Omental fat pad (tissue), 4 donors: ENCODE measurements around the gene LRRC1. TPM values are rescaled to one million over a fixed set of nuclear protein-coding genes. Genes with fewer than 3 reads are reported as not detected.

Experiments
- ATAC-seq: fragments of 150-250 bp; one replicate; pipeline ENCODE4 v1.9.1; 2016; ENCODE audit warnings: mild to moderate bottlenecking, moderate library complexity; ENCODE audit not compliant: low FRiP score
- DNase-seq: peaks from one replicate; pipeline ENCODE4 v3.0.0-alpha.2; 2019; ENCODE audit warnings: low spot score
- total RNA-seq, 4 donors: library from RNA; depleted of rRNA; stranded (reverse); fragments of >200 nt; gene quantifications; one replicate each; pipeline ENCODE4 v1.1.0, GENCODE V29; 2016
- TF ChIP-seq, protein P1 (sequence below), 3 donors: fragments of 450-650 bp; IDR thresholded peaks; one replicate each; pipeline ENCODE4 v1.5.1; 2016 to 2017; ENCODE audit warnings: antibody characterized with exemption in 3 of 3, mild to moderate bottlenecking in 3 of 3, moderate library complexity in 2 of 3

The LRRC1 gene
- total RNA-seq, 4 donors from 2014 or later, result 10.7 to 13.5 (median 13.0) TPM

DNA sequence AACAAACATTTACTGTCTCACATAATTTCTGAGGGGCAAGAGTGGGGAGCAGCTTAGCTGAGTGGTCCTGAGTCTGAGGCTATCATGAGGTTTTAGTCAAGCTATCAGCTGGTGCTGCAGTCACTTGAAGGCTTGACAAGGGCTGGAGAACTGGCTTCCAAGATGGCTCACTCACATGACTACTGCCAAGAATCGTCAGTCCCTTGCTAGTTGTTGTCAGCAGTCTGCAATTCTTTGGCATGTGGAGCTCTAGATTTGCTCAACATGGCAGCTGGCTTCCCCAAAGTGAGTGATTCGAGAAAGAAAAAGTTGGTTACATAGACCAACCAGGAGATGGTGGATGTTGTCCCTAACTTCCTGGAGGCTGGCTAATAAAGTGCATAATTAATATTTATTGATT lies 2.8 kb upstream of the LRRC1 start:
- TF ChIP-seq, protein P1, sequence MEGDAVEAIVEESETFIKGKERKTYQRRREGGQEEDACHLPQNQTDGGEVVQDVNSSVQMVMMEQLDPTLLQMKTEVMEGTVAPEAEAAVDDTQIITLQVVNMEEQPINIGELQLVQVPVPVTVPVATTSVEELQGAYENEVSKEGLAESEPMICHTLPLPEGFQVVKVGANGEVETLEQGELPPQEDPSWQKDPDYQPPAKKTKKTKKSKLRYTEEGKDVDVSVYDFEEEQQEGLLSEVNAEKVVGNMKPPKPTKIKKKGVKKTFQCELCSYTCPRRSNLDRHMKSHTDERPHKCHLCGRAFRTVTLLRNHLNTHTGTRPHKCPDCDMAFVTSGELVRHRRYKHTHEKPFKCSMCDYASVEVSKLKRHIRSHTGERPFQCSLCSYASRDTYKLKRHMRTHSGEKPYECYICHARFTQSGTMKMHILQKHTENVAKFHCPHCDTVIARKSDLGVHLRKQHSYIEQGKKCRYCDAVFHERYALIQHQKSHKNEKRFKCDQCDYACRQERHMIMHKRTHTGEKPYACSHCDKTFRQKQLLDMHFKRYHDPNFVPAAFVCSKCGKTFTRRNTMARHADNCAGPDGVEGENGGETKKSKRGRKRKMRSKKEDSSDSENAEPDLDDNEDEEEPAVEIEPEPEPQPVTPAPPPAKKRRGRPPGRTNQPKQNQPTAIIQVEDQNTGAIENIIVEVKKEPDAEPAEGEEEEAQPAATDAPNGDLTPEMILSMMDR (IDR thresholded peaks at IDR 0.05), result no peak
- no peak for DNase-seq
- ATAC-seq, result no peak

DNA sequence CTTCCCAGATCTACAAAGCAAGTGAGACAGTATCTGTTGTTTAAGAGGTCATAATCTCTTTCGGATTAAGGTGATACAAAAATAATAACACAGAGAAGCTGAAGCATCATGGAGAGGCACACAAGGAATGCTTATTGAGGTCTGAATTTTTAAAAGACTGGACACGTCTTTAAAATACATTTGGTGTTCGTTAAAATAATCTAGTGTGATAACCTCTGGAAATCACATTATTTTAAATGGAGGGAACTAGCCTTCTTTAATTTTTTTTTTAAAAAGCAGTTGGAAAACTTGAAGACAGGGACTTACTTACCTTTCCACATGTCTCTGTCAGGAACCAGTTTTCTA lies 1.9 kb upstream of the LRRC1 start:
- ATAC-seq (no peak), DNase-seq (no peak)
- TF ChIP-seq, protein P1 (IDR thresholded peaks at IDR 0.05), result no peak

DNA sequence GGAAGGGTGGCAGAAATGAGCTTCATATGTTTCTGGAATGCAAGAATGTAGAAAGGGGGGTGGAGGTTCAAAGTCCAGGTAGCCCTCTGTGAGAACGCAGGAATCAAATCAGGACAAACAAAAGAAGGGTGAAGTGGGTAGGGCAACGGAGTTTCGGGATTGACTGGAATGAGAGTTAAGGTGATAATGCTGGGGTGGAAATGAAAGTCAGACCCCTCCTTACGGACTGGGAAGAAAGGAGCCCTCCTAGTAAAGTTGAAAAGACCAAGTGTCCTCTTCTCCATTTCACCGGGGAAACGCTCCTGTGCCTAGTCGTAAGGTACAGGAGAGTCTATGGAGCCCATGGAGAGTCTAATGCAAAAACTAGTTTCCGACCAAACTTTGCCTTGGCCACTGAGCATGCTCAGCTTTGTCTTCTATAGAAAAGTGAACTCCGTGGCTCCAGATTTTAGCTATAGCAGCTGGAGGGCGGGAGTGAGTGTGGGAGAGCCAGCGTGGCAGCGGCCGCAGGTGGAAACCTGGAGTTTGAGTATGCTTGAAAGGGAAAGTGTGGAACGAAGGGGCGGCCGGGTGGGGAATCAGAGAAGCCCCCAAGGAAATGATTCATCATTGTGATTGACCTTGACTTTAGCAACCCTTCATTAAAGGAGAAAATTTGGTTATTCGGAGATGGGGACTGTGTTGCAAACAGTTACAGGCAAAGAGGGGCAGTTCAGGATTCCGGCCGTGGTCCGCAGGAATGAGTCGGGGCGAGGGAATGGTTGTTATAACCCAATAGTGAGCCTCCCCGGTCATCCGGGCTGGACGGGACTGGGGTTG lies 1.3 kb upstream of the LRRC1 start:
- DNase-seq (no peak), ATAC-seq (peak; percentile 41)
- TF ChIP-seq, protein P1 (IDR thresholded peaks at IDR 0.05), result no peak

DNA sequence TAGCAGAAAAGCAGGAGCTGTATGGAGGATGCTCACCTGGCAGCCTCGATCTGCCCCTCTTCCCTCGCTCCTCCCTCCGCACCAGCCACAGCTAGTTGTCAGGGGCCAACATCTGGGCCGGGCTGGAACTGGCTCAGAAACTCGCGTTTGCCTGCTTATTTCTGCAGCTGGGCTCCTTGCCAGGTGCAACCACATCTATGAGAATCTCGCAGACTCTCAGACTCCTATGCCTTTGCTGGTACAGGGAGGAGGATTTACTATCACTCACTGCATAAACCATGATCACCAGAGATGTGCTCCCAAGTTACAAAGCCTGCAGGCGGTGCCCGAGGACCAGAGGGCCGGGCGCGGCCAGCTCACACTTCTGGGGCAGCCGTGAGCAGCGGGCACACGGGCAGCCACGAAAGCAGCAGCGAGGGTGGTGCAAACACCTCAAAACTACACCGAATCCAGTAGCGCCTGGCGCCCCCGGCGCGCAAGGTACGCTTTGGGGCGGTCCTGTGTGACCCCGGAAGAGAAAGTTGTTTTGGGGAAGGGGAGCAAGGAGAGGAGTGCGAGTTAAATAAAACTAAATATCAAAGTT lies 577 bp upstream of the LRRC1 start:
- TF ChIP-seq, protein P1 (IDR thresholded peaks at IDR 0.05), result no peak
- ATAC-seq (peak; percentile 60), DNase-seq (no peak)

DNA sequence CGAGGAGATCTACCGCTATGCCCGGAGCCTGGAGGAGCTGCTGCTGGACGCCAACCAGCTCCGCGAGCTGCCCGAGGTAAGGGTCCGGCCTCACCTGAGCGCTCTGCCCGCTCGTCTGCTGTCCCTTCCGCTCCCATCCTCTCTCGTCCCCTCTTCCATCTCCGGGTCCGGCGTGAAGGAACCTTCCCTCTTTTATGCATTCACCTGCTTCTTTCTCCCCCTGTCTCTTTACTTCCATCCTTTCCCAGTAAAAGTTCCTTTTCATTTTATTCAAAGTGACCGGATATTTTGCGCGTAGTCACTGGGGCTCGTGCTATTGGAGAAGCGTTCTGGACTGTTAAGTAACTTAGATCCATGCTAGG lies 516 bp downstream of the LRRC1 start:
- ATAC-seq (peak; percentile 24), DNase-seq (no peak)
- TF ChIP-seq, protein P1 (IDR thresholded peaks at IDR 0.05), result no peak

DNA sequence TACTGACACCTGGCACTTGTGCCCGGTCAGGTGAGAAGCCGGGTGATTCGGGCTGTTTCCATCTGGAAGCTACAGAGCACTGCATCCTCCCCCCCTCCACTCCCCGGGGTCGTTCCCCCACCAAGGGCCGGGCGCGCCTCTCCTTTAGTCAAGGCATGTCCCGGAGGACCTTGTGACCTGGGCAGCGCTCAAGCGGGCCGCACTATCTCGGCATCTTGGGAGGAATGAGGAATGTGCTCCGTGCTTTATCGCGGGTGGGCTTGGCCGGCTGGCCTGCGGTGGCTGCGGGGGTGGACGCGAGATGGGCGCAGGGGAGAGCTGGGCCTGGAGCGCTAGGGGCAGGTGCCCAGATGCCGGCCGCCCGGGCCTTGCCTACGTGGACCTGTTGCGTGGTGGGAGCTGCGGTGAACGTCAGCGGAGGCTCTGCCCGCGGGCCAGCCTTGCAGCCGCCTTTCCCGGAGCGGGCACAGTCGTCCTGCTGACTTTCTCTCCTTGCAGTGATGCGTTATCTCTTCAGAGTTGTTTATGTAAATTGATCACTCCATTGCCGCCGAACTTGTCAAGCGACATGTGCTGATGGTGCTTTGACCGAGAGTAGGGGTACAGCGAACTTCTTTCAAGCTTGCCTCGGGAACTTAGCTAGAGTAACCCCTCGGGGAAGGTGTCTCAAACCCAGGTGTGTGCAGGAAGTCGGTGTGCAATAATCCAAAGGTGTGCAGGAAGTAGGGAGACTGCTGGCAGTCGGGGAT lies 1.1 kb downstream of the LRRC1 start:
- DNase-seq, result no peak
- TF ChIP-seq, protein P1 (IDR thresholded peaks at IDR 0.05), result no peak
- ATAC-seq, result peak; percentile 24
